RWPE2 (cell line): ENCODE data around the gene IMMP1L.

Experiments
- ATAC-seq: fragments of 200-7000 bp; cut with Tn5 transposase; 3 replicates; pipeline ENCODE4 v1.9.1; 2021; ENCODE audit warnings: low read depth
- DNase-seq: peaks from one replicate; pipeline ENCODE4 v3.0.0-alpha.2; 2020; ENCODE audit warnings: low spot score
- H3K27ac ChIP-seq: fragments of 450-650 bp; 2 replicates; pipeline ENCODE4 v1.5.1; 2017; ENCODE audit warnings: mild to moderate bottlenecking; ENCODE audit not compliant: poor library complexity, severe bottlenecking
- H3K27me3 ChIP-seq: fragments of 250-450 bp; sonication (Bioruptor Pico); 2 replicates; pipeline ENCODE4 v1.5.1; 2021; ENCODE audit warnings: mild to moderate bottlenecking, moderate library complexity; ENCODE audit not compliant: insufficient read depth, poor library complexity, severe bottlenecking
- H3K36me3 ChIP-seq: fragments of 250-450 bp; sonication (Bioruptor Pico); 2 replicates; pipeline ENCODE4 v1.5.1; 2020; ENCODE audit warnings: low read depth, mild to moderate bottlenecking, moderate library complexity
- H3K4me1 ChIP-seq: fragments of 250-450 bp; sonication (Bioruptor Pico); 2 replicates; pipeline ENCODE4 v1.5.1; 2021; ENCODE audit warnings: mild to moderate bottlenecking, moderate library complexity; ENCODE audit not compliant: insufficient read depth, poor library complexity, severe bottlenecking
- H3K4me3 ChIP-seq: fragments of 250-450 bp; sonication (Bioruptor Pico); 2 replicates; pipeline ENCODE4 v1.5.1; 2021; ENCODE audit warnings: mild to moderate bottlenecking, moderate library complexity; ENCODE audit not compliant: severe bottlenecking
- H3K9me3 ChIP-seq: fragments of 250-450 bp; sonication (Bioruptor Pico); 2 replicates; pipeline ENCODE4 v1.5.1; 2021; ENCODE audit warnings: mild to moderate bottlenecking, moderate library complexity; ENCODE audit not compliant: severe bottlenecking
- CTCF ChIP-seq: fragments of 450-650 bp; IDR thresholded peaks from one replicate; pipeline ENCODE4 v1.5.1; 2017; ENCODE audit warnings: mild to moderate bottlenecking, moderate library complexity; ENCODE audit not compliant: poor library complexity, severe bottlenecking

IMMP1L gene

DNA sequence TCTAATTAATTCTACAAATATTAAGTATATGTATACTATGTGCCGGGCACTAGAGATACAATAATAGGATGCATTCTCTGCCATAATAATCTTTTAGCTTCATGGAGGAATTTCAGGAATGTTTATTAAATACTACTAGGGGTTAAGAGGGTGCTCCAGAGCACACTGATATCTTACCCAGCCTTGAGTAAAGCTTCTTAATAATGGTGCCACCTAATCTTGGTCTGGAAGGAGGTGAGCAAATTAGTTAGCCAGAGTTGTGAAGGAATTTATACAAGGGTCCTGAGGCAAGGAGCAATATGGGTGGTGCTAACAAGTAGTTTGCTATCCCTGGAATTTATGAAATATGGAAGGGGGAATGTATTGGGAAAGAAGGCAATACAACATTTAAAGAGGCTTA lies 21.9 kb upstream of the IMMP1L start:
- no peaks in the 10 kb centered on the region for H3K27me3 ChIP-seq
- H3K36me3 ChIP-seq = no peaks in the 10 kb centered on the region
- H3K4me3 ChIP-seq = no peak overlapping the region
- ATAC-seq (no peak), DNase-seq (no peak)
- no peak overlapping the region for H3K27ac ChIP-seq
- TF ChIP-seq CTCF = no peak
- H3K4me1 ChIP-seq = no peaks in the 10 kb centered on the region
- no peaks in the 10 kb centered on the region for H3K9me3 ChIP-seq

DNA sequence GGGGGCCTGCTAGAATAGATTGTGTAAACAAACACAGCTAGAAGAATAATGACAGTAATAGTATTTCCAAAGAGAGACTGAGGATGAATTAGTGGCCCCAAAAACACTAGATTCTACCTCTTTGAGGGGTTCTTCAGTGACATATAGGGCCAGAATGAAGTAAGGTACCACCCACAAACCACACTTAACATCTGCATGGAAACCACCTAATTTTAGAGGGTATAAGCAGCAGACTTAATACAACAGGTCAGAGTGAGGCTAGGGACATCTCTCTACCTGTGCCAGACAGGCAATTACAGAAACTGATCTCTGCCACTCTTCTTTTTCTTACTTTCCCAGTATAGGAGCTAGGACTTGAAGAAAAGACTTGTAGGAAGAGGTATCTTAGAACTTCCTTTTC lies 20.3 kb upstream of the IMMP1L start:
- Histone ChIP-seq H3K36me3 (no peaks in the 10 kb centered on the region), H3K27me3 (no peaks in the 10 kb centered on the region), H3K9me3 (no peaks in the 10 kb centered on the region), H3K27ac (no peak overlapping the region), H3K4me3 (no peak overlapping the region), H3K4me1 (no peaks in the 10 kb centered on the region)
- ATAC-seq (no peak), DNase-seq (no peak)
- no peak for TF ChIP-seq CTCF

DNA sequence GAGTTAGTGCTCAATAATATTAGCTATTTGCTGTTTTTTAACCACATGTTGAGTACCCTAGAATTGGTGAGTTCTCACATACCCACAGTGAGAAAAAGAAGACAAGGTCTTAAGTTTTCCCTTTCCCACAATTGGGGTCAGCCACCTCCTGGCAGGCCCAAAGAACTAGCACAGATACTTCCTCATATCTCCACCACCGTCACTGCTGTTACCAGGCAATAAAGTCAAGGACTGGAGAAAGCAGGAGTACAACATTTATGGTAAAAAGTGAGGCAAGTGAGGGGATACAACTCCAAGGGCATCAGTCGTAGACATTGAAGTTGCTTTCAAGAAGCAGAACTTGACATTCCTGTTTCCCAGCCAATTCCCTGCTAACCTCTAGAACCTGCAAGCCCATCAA lies 19.8 kb upstream of the IMMP1L start:
- Histone ChIP-seq H3K36me3 (no peaks in the 10 kb centered on the region), H3K4me1 (no peaks in the 10 kb centered on the region), H3K4me3 (no peak overlapping the region), H3K27me3 (no peaks in the 10 kb centered on the region), H3K9me3 (no peaks in the 10 kb centered on the region), H3K27ac (no peak overlapping the region)
- TF ChIP-seq CTCF = no peak
- DNase-seq = no peak
- no peak for ATAC-seq

- Histone ChIP-seq H3K36me3 (peaks cover 3% of the 10 kb centered on the region; the same call in 1 of the 2 replicates), H3K27ac (no peak overlapping the region), H3K27me3 (no peaks in the 10 kb centered on the region), H3K4me1 (no peaks in the 10 kb centered on the region), H3K9me3 (no peaks in the 10 kb centered on the region), H3K4me3 (no peak overlapping the region)
- DNase-seq (no peak), ATAC-seq (no peak)
- TF ChIP-seq CTCF = no peak
Observed at GRCh38 chr11:31521497-31522150, 12.2 kb upstream of the IMMP1L start.

GRCh38 chr11:31512117-31512516 lies 2.7 kb upstream of the IMMP1L start:
- Histone ChIP-seq H3K4me1 (peaks cover 22% of the 10 kb centered on the region), H3K4me3 (no peak overlapping the region), H3K36me3 (0 out of 2 replicates have a peak, but pooled peaks cover 3% of the 10 kb centered on the region), H3K9me3 (no peaks in the 10 kb centered on the region), H3K27ac (no peak overlapping the region), H3K27me3 (no peaks in the 10 kb centered on the region)
- TF ChIP-seq CTCF = no peak
- ATAC-seq (no peak), DNase-seq (no peak)
